HEK293 (cell line): ENCODE measurements around the gene KRT222.

Source experiments
- CTCF ChIA-PET: fragments of 350-600 bp; formaldehyde crosslinking; extraction: SDS; loops from one replicate; lab custom pipeline; 2021; ENCODE audit warnings: antibody characterized with exemption; lab: Yijun Ruan, JAX
- POLR2A ChIA-PET: fragments of 300-600 bp; formaldehyde crosslinking; extraction: SDS; loops from one replicate; lab custom pipeline; 2020; ENCODE audit warnings: antibody characterized with exemption, inconsistent platforms; lab: Yijun Ruan, JAX
- H3K27ac ChIP-seq: fragments of 200-500 bp; sonication (Bioruptor generic); 2 replicates; pipeline ENCODE4 v1.5.1; 2014; ENCODE audit warnings: low read depth, low read length, control low read depth, inconsistent platforms; ENCODE audit errors: extremely low read depth
- H3K36me3 ChIP-seq, 2 experiments: fragments of 200-500 bp in 1 of 2; sonication (Bioruptor generic) in 1 of 2; 1 replicate in 1 of 2; 2 replicates in 1 of 2; pipeline ENCODE4 v1.5.1; 2014 to 2017; ENCODE audit warnings: inconsistent platforms in 2 of 2, low read length in 2 of 2; ENCODE audit not compliant: control insufficient read depth in 2 of 2, insufficient read depth in 1 of 2
- H3K4me1 ChIP-seq: fragments of 200-500 bp; sonication (Bioruptor generic); 2 replicates; pipeline ENCODE4 v1.5.1; 2014; ENCODE audit warnings: mild to moderate bottlenecking, low read length, inconsistent platforms; ENCODE audit not compliant: control insufficient read depth, insufficient read depth
- H3K4me3 ChIP-seq: 2 replicates; pipeline ENCODE4 v1.5.1; 2011; ENCODE audit warnings: low read depth, mild to moderate bottlenecking, control low read depth, low read length, moderate library complexity
- H3K9me3 ChIP-seq: fragments of 200-500 bp; sonication (Bioruptor generic); 2 replicates; pipeline ENCODE4 v1.5.1; 2014; ENCODE audit warnings: low read depth, low read length, inconsistent platforms; ENCODE audit not compliant: control insufficient read depth, insufficient read depth
- GLI2 ChIP-seq: fragments of 450-650 bp; formaldehyde crosslinking; IDR thresholded peaks from 2 replicates; pipeline ENCODE4; 2017; ENCODE audit warnings: missing biosample characterization, missing genetic modification characterization, low read depth, borderline replicate concordance
- GLIS1 ChIP-seq: fragments of 450-650 bp; formaldehyde crosslinking; IDR thresholded peaks from 2 replicates; pipeline ENCODE4 v1.5.1; 2016; ENCODE audit warnings: missing biosample characterization, missing genetic modification characterization
- SP7 ChIP-seq: fragments of 450-650 bp; formaldehyde crosslinking; IDR thresholded peaks from 2 replicates; pipeline ENCODE4 v1.5.1; 2016; ENCODE audit warnings: missing biosample characterization, missing genetic modification characterization
- ZFP69B ChIP-seq: fragments of 450-650 bp; formaldehyde crosslinking; IDR thresholded peaks from 2 replicates; pipeline ENCODE4 v1.5.1; 2016; ENCODE audit warnings: missing biosample characterization, missing genetic modification characterization
- ZNF132 ChIP-seq: fragments of 450-650 bp; formaldehyde crosslinking; IDR thresholded peaks from 2 replicates; pipeline ENCODE4 v1.5.1; 2017; ENCODE audit warnings: missing biosample characterization, missing genetic modification characterization, borderline replicate concordance
- ZNF146 ChIP-seq: fragments of 450-650 bp; formaldehyde crosslinking; IDR thresholded peaks from 2 replicates; pipeline ENCODE4 v1.5.1; 2016; ENCODE audit warnings: missing biosample characterization, missing genetic modification characterization
- ZNF23 ChIP-seq: fragments of 450-650 bp; formaldehyde crosslinking; IDR thresholded peaks from 2 replicates; pipeline ENCODE4 v1.5.1; 2016; ENCODE audit warnings: missing biosample characterization, missing genetic modification characterization, borderline replicate concordance
- ZNF391 ChIP-seq: fragments of 450-650 bp; formaldehyde crosslinking; IDR thresholded peaks from 2 replicates; pipeline ENCODE4 v1.5.1; 2016; ENCODE audit warnings: low read depth, missing biosample characterization, missing genetic modification characterization, borderline replicate concordance
- ZNF426 ChIP-seq: fragments of 450-650 bp; formaldehyde crosslinking; IDR thresholded peaks from 2 replicates; pipeline ENCODE4 v1.5.1; 2017; ENCODE audit warnings: missing biosample characterization, missing genetic modification characterization, mild to moderate bottlenecking, inconsistent platforms, moderate library complexity
- ZNF433 ChIP-seq: fragments of 450-650 bp; formaldehyde crosslinking; IDR thresholded peaks from 2 replicates; pipeline ENCODE4 v1.5.1; 2016; ENCODE audit warnings: missing biosample characterization, missing genetic modification characterization, low read depth
- ZNF529 ChIP-seq: fragments of 450-650 bp; formaldehyde crosslinking; IDR thresholded peaks from 2 replicates; pipeline ENCODE4 v1.5.1; 2017; ENCODE audit warnings: missing genetic modification characterization, missing biosample characterization; ENCODE audit not compliant: insufficient replicate concordance
- ZNF600 ChIP-seq: fragments of 450-650 bp; formaldehyde crosslinking; IDR thresholded peaks from 2 replicates; pipeline ENCODE4 v1.5.1; 2016; ENCODE audit warnings: missing biosample characterization, missing genetic modification characterization
- ZNF623 ChIP-seq: fragments of 450-650 bp; formaldehyde crosslinking; IDR thresholded peaks from 2 replicates; pipeline ENCODE4 v1.5.1; 2016; ENCODE audit warnings: missing biosample characterization, missing genetic modification characterization
- ZNF624 ChIP-seq: fragments of 450-650 bp; formaldehyde crosslinking; IDR thresholded peaks from 2 replicates; pipeline ENCODE4 v1.5.1; 2017; ENCODE audit warnings: missing biosample characterization, missing genetic modification characterization
- ZNF707 ChIP-seq: fragments of 450-650 bp; formaldehyde crosslinking; IDR thresholded peaks from 2 replicates; pipeline ENCODE4 v1.5.1; 2016; ENCODE audit warnings: missing biosample characterization, missing genetic modification characterization
- ZSCAN16 ChIP-seq: fragments of 450-650 bp; formaldehyde crosslinking; IDR thresholded peaks from 2 replicates; pipeline ENCODE4 v1.5.1; 2016; ENCODE audit warnings: missing biosample characterization, missing genetic modification characterization
- ZSCAN23 ChIP-seq: fragments of 450-650 bp; formaldehyde crosslinking; IDR thresholded peaks from 2 replicates; pipeline ENCODE4 v1.5.1; 2016; ENCODE audit warnings: missing biosample characterization, missing genetic modification characterization
- TF ChIP-seq, protein P1 (sequence below): fragments of 450-650 bp; formaldehyde crosslinking; conservative IDR thresholded peaks from 2 replicates; pipeline ENCODE4 v1.5.1; 2016; ENCODE audit warnings: low read depth, missing biosample characterization, missing genetic modification characterization
- TF ChIP-seq, protein P2 (sequence below): fragments of 450-650 bp; formaldehyde crosslinking; optimal IDR thresholded peaks from 2 replicates; pipeline ENCODE3; 2016; ENCODE audit warnings: missing biosample characterization, mild to moderate bottlenecking, missing genetic modification characterization
- TF ChIP-seq, protein P3 (sequence below): fragments of 450-650 bp; formaldehyde crosslinking; IDR thresholded peaks from 2 replicates; pipeline ENCODE4 v1.5.1; 2016; ENCODE audit warnings: missing biosample characterization, missing genetic modification characterization, low read depth

Gene KRT222

DNA sequence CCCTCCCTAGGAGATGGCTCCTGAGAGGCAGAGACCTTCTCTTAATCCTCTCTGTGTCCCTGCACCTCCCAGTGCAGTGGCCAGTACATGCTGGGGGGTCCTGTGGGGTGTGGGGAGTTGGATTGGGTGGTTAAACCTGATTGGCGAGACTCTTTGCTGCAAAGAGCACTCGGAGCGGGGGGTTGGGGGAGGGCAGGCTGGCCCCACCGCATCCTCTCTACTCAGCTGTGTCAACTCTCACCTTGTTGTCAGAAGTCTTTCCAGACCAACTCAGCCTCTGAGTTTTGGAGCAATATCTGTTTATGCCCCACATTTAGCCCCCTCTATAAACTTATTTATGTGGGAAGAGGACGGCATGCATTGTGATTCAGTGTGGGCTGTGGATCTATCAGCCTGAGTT lies 57.3 kb downstream of the KRT222 start:
- Histone ChIP-seq H3K9me3 (no peaks in the 10 kb centered on the region), H3K27ac (no peak overlapping the region), H3K4me3 (no peak overlapping the region)
- ChIA-PET POLR2A (no interaction called here), CTCF (interaction anchor here (0.7 to 1.3 kb wide), 4 partner anchors 9 to 248 kb away, joined by 3 to 8 read pairs (median 4); no protein-coding TSS in a partner anchor)
- no peak for TF ChIP-seq ZNF623 (tag by site-specific recombination)
- TF ChIP-seq GLI2 (tag by site-specific recombination): no peak
- TF ChIP-seq, all 188 proteins: peak for 0
- Histone ChIP-seq H3K4me1 (no peaks in the 10 kb centered on the region), H3K36me3 (no peaks in the 10 kb centered on the region)

DNA sequence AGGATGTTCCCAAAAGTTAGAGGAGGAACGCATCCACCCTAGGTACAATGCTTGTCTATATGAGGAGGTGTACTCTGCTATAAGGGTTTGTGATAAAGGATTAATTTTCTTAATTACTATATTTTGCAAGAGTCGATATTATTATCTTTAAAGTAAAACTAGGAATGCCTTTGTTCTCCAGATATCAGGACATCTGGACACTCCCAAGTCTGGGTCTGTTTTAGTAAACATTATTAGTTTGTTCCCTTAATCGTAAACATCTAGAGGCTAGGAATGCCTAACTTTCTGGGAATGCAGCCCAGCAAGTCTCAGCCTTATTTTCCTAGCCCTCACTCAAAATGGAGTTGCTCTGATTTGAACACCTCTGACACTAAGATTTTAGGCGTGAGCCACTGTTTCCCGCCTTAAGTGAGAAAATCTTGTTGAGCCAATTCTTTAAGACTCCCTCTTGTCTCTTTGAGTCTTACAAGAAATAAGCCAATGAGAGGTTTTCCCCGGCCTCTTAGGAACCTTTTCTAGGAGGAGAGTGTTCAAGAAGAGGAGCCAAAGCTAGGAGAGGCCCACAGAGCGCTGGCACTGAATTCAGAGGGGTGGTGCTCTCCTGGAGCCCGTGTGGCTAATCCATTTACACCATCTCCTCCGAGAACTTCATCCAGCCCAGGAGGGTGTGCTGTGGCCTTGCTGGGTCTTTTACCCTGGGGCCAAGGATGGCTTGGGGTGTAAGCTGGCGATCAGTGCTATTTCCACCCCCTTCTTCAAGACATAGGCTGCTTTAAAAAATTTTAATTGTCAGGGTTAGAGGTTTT lies 58.2 kb downstream of the KRT222 start:
- ChIA-PET CTCF (interaction anchor here (0.7 to 1.3 kb wide), 3 partner anchors 10 to 185 kb away, joined by 3 to 8 read pairs (median 5); no protein-coding TSS in a partner anchor), POLR2A (no interaction called here)
- no peak overlapping the region for H3K4me3 ChIP-seq
- no peak for TF ChIP-seq ZNF132 (tag by site-specific recombination)
- no peak for TF ChIP-seq ZFP69B (tag by site-specific recombination)
- no peak for TF ChIP-seq ZNF391
- TF ChIP-seq ZNF23 (tag by site-specific recombination): no peak
- TF ChIP-seq, protein P1, sequence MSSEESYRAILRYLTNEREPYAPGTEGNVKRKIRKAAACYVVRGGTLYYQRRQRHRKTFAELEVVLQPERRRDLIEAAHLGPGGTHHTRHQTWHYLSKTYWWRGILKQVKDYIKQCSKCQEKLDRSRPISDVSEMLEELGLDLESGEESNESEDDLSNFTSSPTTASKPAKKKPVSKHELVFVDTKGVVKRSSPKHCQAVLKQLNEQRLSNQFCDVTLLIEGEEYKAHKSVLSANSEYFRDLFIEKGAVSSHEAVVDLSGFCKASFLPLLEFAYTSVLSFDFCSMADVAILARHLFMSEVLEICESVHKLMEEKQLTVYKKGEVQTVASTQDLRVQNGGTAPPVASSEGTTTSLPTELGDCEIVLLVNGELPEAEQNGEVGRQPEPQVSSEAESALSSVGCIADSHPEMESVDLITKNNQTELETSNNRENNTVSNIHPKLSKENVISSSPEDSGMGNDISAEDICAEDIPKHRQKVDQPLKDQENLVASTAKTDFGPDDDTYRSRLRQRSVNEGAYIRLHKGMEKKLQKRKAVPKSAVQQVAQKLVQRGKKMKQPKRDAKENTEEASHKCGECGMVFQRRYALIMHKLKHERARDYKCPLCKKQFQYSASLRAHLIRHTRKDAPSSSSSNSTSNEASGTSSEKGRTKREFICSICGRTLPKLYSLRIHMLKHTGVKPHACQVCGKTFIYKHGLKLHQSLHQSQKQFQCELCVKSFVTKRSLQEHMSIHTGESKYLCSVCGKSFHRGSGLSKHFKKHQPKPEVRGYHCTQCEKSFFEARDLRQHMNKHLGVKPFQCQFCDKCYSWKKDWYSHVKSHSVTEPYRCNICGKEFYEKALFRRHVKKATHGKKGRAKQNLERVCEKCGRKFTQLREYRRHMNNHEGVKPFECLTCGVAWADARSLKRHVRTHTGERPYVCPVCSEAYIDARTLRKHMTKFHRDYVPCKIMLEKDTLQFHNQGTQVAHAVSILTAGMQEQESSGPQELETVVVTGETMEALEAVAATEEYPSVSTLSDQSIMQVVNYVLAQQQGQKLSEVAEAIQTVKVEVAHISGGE (tag by site-specific recombination): no peak
- TF ChIP-seq, protein P2, sequence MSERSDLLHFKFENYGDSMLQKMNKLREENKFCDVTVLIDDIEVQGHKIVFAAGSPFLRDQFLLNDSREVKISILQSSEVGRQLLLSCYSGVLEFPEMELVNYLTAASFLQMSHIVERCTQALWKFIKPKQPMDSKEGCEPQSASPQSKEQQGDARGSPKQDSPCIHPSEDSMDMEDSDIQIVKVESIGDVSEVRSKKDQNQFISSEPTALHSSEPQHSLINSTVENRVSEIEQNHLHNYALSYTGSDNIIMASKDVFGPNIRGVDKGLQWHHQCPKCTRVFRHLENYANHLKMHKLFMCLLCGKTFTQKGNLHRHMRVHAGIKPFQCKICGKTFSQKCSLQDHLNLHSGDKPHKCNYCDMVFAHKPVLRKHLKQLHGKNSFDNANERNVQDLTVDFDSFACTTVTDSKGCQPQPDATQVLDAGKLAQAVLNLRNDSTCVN: no peak
- TF ChIP-seq ZNF146 (tag by site-specific recombination): no peak
- TF ChIP-seq, protein P3, sequence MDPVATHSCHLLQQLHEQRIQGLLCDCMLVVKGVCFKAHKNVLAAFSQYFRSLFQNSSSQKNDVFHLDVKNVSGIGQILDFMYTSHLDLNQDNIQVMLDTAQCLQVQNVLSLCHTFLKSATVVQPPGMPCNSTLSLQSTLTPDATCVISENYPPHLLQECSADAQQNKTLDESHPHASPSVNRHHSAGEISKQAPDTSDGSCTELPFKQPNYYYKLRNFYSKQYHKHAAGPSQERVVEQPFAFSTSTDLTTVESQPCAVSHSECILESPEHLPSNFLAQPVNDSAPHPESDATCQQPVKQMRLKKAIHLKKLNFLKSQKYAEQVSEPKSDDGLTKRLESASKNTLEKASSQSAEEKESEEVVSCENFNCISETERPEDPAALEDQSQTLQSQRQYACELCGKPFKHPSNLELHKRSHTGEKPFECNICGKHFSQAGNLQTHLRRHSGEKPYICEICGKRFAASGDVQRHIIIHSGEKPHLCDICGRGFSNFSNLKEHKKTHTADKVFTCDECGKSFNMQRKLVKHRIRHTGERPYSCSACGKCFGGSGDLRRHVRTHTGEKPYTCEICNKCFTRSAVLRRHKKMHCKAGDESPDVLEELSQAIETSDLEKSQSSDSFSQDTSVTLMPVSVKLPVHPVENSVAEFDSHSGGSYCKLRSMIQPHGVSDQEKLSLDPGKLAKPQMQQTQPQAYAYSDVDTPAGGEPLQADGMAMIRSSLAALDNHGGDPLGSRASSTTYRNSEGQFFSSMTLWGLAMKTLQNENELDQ (tag by site-specific recombination): no peak
- no peak for TF ChIP-seq ZSCAN23 (tag by site-specific recombination)
- no peak for TF ChIP-seq ZNF529
- TF ChIP-seq ZNF433 (tag by site-specific recombination): no peak
- TF ChIP-seq SP7 (tag by site-specific recombination): no peak
- TF ChIP-seq ZNF426 (tag by site-specific recombination): no peak
- TF ChIP-seq GLIS1 (tag by site-specific recombination): no peak
- TF ChIP-seq ZNF707 (tag by site-specific recombination): no peak
- no peak for TF ChIP-seq ZNF600
- TF ChIP-seq ZNF624 (tag by site-specific recombination): no peak
- TF ChIP-seq ZSCAN16 (tag by site-specific recombination): no peak
- no peaks in the 10 kb centered on the region for H3K9me3 ChIP-seq
- H3K27ac ChIP-seq: no peak overlapping the region
- no peaks in the 10 kb centered on the region for H3K36me3 ChIP-seq
- H3K4me1 ChIP-seq: no peaks in the 10 kb centered on the region
